ENCODE data around the gene LTC4S. TPM values are rescaled to one million over a fixed set of nuclear protein-coding genes. Genes with fewer than 3 reads are reported as not detected.

Gene LTC4S
- total RNA-seq, 1 experiment from 2014 or later, result 3.7 TPM

DNA sequence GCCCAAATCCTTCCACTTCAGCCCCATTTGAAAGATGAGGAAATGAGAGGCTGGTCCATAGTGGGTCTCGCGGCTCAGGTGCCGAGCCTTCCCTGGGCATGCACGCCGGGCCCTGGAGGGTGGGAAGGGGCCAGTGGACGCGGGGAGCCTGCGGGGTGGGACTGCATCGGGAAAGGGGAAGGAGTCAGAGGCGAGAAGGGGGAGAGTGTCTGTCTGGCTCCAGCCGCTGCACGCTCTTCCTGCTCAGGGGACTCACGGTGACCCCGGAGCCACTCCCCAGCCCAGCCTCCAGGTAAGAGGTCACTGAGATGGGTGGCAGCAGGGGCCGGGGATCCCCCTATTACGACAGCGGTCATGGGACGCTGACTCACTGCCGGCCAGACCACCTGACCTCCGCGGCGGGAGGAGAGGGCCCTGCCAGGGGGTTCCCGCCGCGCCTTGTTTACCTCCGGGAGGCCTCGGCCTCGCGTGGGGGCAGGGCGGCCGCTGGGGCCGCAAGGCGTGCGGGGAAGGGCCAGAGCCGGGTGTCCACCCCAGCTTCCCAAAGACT lies 25.0 kb downstream of the LTC4S start:
- Mint-ChIP-seq H3K27me3 (ENCODE audit: low read depth) (peaks cover 13% of the 10 kb centered on the region), H3K27ac (peak overlapping the region in 1 of 3 experiments; percentile 73; a peak in 2 of 7 replicates), H3K9me3 (no peaks in the 10 kb centered on the region; a peak in 2 of 5 replicates), H3K36me3 (ENCODE audit: insufficient read depth in 1 of 3, low read depth in 3 of 3) (peaks cover 6 to 23% (median 18%) of the 10 kb centered on the region in 3 experiments), H3K4me3 (peak overlapping the region; percentile 52 to 62), H3K4me1 (peaks cover 37 to 38% of the 10 kb centered on the region in 2 experiments)
- Histone ChIP-seq H3K79me2 (ENCODE audit: insufficient read depth, low read length) (peaks cover 9% of the 10 kb centered on the region; the same call in 1 of the 2 replicates), H3T11ph (ENCODE audit: low read length) (no peak overlapping the region), H2AK5ac (ENCODE audit: insufficient read length, low read length) (no peak overlapping the region), H4K20me1 (ENCODE audit: control insufficient read depth, insufficient read depth, insufficient read length) (no peaks in the 10 kb centered on the region), H3K23ac (ENCODE audit: insufficient read length, low read depth, low read length) (no peak overlapping the region), H3K23me2 (ENCODE audit: insufficient read length, low read depth, low read length, poor library complexity, severe bottlenecking) (peaks cover 16% of the 10 kb centered on the region), H2AFZ (ENCODE audit: low read length) (no peak overlapping the region), H2BK120ac (ENCODE audit: low read depth, low read length, poor library complexity, severe bottlenecking) (no peak overlapping the region), H3K56ac (ENCODE audit: insufficient read length, low read depth, low read length) (no peak overlapping the region), H3K27ac (ENCODE audit: insufficient read length, low read depth, low read length) (no peak overlapping the region), H2BK5ac (ENCODE audit: insufficient read length, low read length) (no peak overlapping the region), H2BK15ac (ENCODE audit: low read depth, low read length) (no peak overlapping the region), H4K8ac (replicated peaks; ENCODE audit: insufficient read length, low read depth, low read length) (no peak overlapping the region), H2BK20ac (ENCODE audit: low read depth, low read length, poor library complexity, severe bottlenecking) (no peak overlapping the region), H3K9me3 (ENCODE audit: control insufficient read depth, low read depth, low read length) (no peaks in the 10 kb centered on the region), H3K79me1 (ENCODE audit: insufficient read depth, low read depth, low read length, poor library complexity, severe bottlenecking) (peaks cover 10% of the 10 kb centered on the region), H2BK12ac (ENCODE audit: insufficient read length, low read depth, low read length) (no peak overlapping the region), H4K91ac (ENCODE audit: insufficient read length, low read depth, low read length) (no peak overlapping the region), H3K9ac (ENCODE audit: extremely low read depth, insufficient read length, low read length) (no peak overlapping the region), H4K5ac (ENCODE audit: insufficient read length, low read depth, low read length) (no peak overlapping the region), H3K27me3 (ENCODE audit: insufficient read depth, low read length) (no peaks in the 10 kb centered on the region), H3K14ac (ENCODE audit: insufficient read depth, low read length) (no peak overlapping the region; the same call in 1 of the 2 replicates), H3K4ac (ENCODE audit: low read depth, low read length) (no peak overlapping the region), H3K18ac (ENCODE audit: insufficient read length, low read depth, low read length) (peak overlapping the region; percentile 53), H3K4me2 (ENCODE audit: insufficient read depth, insufficient read length, low read length) (peak overlapping the region; percentile 23), H3K4me1 (ENCODE audit: insufficient read depth, low read length) (peaks cover 3% of the 10 kb centered on the region; the same call in 1 of the 2 replicates)
- DNase-seq, result peak; percentile 91
- WGBS (ENCODE audit: extremely low coverage, insufficient read length, low lambda C conversion rate), result no CpG with 5 or more reads among the region's 35 CpGs
- TF ChIP-seq, protein P1, sequence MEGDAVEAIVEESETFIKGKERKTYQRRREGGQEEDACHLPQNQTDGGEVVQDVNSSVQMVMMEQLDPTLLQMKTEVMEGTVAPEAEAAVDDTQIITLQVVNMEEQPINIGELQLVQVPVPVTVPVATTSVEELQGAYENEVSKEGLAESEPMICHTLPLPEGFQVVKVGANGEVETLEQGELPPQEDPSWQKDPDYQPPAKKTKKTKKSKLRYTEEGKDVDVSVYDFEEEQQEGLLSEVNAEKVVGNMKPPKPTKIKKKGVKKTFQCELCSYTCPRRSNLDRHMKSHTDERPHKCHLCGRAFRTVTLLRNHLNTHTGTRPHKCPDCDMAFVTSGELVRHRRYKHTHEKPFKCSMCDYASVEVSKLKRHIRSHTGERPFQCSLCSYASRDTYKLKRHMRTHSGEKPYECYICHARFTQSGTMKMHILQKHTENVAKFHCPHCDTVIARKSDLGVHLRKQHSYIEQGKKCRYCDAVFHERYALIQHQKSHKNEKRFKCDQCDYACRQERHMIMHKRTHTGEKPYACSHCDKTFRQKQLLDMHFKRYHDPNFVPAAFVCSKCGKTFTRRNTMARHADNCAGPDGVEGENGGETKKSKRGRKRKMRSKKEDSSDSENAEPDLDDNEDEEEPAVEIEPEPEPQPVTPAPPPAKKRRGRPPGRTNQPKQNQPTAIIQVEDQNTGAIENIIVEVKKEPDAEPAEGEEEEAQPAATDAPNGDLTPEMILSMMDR (conservative IDR thresholded peaks at IDR 0.05), result no peak

All from H9 (cell line).